Neural cell (in vitro differentiated cells): ENCODE results near the gene RNF144A.

Experiments used
- EP300 ChIP-seq: fragments of 450-650 bp; conservative IDR thresholded peaks from 2 replicates; pipeline ENCODE4 v1.6.1; 2014; ENCODE audit warnings: antibody characterized with exemption, mild to moderate bottlenecking, moderate library complexity; ENCODE audit not compliant: poor library complexity, severe bottlenecking
- MXI1 ChIP-seq: fragments of 450-650 bp; conservative IDR thresholded peaks from 2 replicates; pipeline ENCODE4 v1.6.1; 2014; ENCODE audit warnings: antibody characterized with exemption, mild to moderate bottlenecking; ENCODE audit not compliant: poor library complexity, severe bottlenecking
- POLR2AphosphoS5 ChIP-seq: IDR thresholded peaks from 2 replicates; pipeline ENCODE4 v1.6.1; 2012
- RAD21 ChIP-seq: fragments of 450-650 bp; conservative IDR thresholded peaks from 2 replicates; pipeline ENCODE4 v1.6.1; 2014; ENCODE audit warnings: antibody characterized with exemption, mild to moderate bottlenecking, moderate library complexity
- SMC3 ChIP-seq: fragments of 450-650 bp; conservative IDR thresholded peaks from 2 replicates; pipeline ENCODE4 v1.6.1; 2014; ENCODE audit warnings: antibody characterized with exemption, mild to moderate bottlenecking, moderate library complexity; ENCODE audit not compliant: poor library complexity
- TAF1 ChIP-seq: IDR thresholded peaks from 2 replicates; pipeline ENCODE4 v1.6.1; 2012; ENCODE audit warnings: low read depth
- TF ChIP-seq, protein P1 (sequence below): fragments of 450-650 bp; IDR thresholded peaks from 2 replicates; pipeline ENCODE4 v1.5.1; 2014; ENCODE audit warnings: antibody characterized with exemption, mild to moderate bottlenecking, moderate library complexity; ENCODE audit not compliant: poor library complexity, severe bottlenecking
- TF ChIP-seq, protein P2 (sequence below): IDR thresholded peaks from 2 replicates; pipeline ENCODE4 v1.6.1; 2012; ENCODE audit warnings: borderline replicate concordance

DNA sequence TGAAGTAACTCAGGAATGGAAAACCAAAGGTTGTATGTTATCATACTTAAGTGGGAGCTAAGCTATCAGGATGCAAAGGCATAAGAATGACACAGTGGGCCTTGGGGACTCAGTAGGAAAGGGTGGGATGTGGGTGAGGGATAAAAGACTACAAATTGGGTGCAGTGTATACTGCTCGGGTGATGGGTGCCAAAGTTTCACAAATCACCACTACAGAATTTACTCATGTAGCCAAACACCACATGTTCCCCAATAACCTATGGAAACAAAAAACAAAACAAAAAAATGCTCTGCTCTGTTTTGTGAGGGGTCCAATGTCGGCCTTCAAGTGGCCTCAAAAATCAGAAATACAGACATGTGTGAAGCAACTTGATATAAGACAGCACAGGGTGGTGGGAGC lies 8.9 kb upstream of the RNF144A start:
- TF ChIP-seq, protein P1, sequence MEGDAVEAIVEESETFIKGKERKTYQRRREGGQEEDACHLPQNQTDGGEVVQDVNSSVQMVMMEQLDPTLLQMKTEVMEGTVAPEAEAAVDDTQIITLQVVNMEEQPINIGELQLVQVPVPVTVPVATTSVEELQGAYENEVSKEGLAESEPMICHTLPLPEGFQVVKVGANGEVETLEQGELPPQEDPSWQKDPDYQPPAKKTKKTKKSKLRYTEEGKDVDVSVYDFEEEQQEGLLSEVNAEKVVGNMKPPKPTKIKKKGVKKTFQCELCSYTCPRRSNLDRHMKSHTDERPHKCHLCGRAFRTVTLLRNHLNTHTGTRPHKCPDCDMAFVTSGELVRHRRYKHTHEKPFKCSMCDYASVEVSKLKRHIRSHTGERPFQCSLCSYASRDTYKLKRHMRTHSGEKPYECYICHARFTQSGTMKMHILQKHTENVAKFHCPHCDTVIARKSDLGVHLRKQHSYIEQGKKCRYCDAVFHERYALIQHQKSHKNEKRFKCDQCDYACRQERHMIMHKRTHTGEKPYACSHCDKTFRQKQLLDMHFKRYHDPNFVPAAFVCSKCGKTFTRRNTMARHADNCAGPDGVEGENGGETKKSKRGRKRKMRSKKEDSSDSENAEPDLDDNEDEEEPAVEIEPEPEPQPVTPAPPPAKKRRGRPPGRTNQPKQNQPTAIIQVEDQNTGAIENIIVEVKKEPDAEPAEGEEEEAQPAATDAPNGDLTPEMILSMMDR = no peak
- TF ChIP-seq POLR2AphosphoS5 (no peak), RAD21 (no peak), EP300 (no peak), SMC3 (no peak), MXI1 (no peak), TAF1 (no peak)
- TF ChIP-seq, protein P2, sequence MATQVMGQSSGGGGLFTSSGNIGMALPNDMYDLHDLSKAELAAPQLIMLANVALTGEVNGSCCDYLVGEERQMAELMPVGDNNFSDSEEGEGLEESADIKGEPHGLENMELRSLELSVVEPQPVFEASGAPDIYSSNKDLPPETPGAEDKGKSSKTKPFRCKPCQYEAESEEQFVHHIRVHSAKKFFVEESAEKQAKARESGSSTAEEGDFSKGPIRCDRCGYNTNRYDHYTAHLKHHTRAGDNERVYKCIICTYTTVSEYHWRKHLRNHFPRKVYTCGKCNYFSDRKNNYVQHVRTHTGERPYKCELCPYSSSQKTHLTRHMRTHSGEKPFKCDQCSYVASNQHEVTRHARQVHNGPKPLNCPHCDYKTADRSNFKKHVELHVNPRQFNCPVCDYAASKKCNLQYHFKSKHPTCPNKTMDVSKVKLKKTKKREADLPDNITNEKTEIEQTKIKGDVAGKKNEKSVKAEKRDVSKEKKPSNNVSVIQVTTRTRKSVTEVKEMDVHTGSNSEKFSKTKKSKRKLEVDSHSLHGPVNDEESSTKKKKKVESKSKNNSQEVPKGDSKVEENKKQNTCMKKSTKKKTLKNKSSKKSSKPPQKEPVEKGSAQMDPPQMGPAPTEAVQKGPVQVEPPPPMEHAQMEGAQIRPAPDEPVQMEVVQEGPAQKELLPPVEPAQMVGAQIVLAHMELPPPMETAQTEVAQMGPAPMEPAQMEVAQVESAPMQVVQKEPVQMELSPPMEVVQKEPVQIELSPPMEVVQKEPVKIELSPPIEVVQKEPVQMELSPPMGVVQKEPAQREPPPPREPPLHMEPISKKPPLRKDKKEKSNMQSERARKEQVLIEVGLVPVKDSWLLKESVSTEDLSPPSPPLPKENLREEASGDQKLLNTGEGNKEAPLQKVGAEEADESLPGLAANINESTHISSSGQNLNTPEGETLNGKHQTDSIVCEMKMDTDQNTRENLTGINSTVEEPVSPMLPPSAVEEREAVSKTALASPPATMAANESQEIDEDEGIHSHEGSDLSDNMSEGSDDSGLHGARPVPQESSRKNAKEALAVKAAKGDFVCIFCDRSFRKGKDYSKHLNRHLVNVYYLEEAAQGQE = no peak
